Inflammatory macrophage treated with lipopolysaccharide for 4 hours (primary cell): ENCODE results near the gene RSPH9.
"Not testable (repeated sequence)": the region's sequence is repeated elsewhere in the genome, so short reads cannot be mapped to it uniquely, and the experiment has no call there.

Source experiments
- DNase-seq: peaks from one replicate; pipeline ENCODE4 v3.0.0-alpha.2; 2020

Gene RSPH9

DNA sequence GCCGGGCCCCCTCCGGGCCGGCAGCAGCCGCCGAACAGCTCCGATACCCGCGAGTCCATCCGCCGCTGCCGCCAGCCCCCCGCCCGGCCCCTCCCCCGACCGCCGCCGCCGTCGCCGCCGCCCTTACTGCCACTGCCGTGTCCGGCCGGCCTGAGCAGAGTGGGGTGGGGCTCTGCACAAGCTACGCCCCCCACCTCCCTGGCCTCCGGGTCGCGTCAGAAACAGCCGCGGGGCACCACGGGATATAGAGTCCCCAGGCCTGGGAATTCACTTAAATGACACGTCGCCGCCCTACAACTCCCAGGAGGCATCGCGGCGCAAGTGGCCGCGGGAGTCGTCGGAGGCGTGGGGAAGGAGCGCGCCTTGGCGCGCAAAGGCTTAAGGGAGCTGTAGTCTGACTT, 15.7 kb upstream of the RSPH9 start, which contains the start of gene GTPBP2:
Gene GTPBP2, minus strand, starts transcription at position 161 of the 401 bp plus-strand sequence. Its CDS starts 102 bp downstream, at position 59.
- DNase-seq = peak; percentile 100

DNA sequence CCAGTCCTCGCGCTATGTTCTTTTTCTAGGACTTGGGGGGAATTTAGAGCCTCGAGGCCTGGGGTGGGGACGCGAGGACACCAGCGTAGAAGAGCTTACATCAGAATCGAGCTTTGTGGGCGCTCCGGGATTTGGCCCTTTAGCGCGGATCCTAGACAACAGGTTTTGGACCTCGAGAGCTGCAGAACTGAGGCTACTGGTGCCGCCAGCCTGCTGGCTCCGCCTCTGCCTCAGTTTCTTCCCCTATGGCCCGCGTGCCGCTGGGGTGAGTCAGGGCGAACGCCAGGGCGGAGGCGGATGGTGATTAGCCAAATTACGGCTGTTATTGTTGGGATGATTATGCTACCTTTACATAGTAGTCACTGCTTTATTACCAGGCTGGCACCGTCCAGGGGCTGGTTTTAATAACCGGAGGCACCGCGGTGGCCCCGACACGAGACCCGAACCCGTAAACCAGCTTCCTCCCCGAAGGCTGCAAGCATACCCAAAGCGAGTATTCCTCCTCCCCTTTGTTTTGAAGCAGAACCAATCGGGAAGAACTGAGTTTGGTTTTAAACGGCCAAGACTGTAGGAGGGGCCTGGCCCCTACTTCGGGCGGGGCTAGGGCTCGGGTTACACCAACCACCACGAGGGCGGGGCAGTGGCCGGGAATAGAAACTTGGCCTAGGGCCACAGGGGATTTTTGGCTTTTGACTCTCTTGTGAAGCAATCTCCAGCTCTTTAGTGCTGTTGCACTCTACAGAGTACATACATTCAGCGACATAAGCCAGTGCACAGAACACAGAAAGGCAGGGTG, 15.1 kb upstream of the RSPH9 start:
- peak; percentile 99 for DNase-seq

DNA sequence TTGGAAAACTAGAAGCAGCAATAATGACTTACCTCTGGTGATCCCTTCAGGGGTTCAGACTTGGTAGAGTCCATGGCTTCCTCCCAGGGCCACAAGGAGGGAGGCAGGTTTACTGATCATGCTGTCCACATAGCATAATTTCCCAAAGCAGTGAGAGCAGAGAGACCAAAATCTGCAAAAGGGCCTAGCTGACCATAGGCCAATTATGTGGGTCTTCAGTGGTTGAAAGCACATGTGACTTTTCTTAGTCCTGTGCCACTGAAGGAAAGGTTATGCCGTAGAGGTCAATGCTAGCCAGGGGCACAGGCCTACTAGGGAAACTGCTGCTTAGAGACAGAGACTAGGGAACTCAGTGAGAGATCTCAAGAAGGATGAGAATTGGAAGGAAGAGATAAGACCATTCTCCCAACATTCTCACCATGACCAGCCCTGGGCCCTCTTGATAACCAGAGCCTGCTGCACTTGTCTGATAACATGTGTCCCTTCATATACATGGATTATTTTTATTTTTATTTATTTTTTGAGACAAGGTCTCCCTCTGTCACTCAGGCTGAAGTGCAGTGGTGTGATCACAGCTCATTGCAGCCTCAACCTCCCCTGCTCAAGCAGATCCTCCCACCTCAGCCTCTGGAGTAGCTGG, 13.7 kb upstream of the RSPH9 start:
- no peak for DNase-seq

- DNase-seq = not testable (repeated sequence)
These were observed 11.8 kb upstream of the RSPH9 start for GRCh38 chr6:43633002-43633401.

- no peak for DNase-seq
These were observed 10.0 kb upstream of the RSPH9 start for GRCh38 chr6:43634702-43635303.

DNA sequence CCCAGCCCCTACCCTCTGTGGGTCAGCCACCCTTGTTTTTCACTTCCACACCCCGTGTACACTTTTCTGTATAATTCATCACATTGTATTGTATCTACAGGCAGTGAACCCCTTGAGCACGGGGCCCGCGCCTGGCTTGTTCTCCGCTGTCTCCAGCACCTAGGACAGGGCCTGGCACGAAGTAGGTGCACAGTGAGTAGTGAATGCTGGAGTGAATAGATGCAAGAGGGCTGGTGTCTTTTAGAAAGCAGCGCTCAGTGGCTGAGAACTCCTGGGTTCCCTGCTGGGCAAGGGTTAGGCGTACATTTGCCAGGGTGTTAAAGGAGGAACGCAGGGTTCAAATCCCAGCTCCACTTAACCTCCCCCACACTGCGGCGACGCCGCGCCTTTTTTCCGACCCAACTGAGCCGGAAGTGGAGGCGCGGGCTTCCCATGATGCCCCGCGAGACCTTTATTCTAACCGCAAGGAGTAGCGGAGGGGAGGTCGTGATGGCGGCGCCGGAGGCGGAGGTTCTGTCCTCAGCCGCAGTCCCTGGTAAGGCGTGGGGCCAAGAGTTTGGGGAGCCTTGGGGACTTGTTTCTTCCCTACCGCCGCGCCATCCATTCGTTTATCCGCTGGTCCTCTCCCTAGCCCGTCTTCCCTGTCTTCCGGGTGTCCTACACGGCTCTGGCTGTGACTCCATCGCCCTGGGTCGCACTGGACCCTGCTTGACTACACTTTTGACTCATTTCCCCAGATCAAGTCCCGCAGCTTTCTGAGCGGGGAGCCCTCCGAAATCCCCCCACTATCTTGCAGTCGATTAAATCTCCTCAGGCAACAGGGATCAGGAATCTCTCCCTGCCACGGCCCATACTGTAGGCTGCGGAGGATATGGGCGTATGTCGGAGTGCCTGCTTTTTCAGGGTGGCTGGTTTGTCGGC, 9.2 kb upstream of the RSPH9 start, which contains the start of gene MAD2L1BP:
Gene MAD2L1BP, plus strand, starts transcription at position 454 of the 921 bp plus-strand sequence. Its CDS starts 36 bp downstream, at position 490.
- DNase-seq = peak; percentile 82

GRCh38 chr6:43636308-43636659, 8.6 kb upstream of the RSPH9 start:
- peak; percentile 14 for DNase-seq

GRCh38 chr6:43639984-43640800, 4.6 kb upstream of the RSPH9 start:
- DNase-seq = peak; percentile 60

DNA sequence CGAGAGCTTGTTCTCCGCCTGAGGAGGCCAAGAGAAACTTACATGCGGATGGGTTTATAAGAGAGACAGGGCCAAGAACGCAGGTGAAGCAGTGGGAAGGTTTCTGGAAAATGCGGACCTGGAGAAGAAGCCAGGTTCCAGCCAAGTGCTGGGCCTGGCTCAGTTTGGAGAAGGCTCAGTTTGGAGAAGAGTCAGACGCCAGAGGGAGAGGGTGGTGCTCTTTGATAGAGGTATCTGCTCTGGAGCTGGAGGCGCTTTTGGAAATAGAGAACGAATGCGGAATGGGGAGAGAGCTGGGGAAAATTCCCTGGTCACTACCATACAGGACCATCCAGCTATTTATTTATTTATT, 753 bp downstream of the RSPH9 start:
- no peak for DNase-seq

- no peak for DNase-seq
These were observed 2.8 kb downstream of the RSPH9 start for GRCh38 chr6:43647613-43648012.

GRCh38 chr6:43648248-43648647, 3.4 kb downstream of the RSPH9 start:
- DNase-seq = no peak

GRCh38 chr6:43652822-43653221, 8.0 kb downstream of the RSPH9 start:
- DNase-seq = not testable (repeated sequence)

DNA sequence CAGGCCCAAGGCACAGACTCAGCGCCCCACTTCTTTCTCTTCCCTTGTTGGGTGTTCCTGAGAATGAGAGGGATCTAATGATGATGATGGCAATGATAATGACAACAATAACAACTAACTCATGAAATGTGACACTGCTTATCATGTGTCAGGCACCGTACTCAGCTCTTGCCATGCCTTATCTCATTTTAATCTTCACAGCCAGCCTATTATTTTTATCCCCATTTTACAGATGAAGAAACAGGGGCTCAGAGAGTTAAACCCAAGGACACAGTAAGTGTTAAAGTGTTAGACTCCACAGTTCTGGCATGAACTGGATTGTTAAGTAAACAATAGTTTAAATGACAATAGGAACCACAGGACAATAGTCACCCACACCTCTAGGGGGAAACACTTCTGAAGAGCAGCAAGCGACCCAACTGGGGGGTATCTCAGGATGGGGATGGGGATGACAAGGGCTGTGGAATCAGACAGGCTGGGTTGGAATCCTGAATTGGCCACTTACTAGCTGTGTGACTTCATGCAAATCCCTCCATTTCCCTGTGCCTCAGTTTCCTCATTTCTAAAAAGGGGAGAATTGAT, 12.5 kb downstream of the RSPH9 start:
- DNase-seq = no peak

DNA sequence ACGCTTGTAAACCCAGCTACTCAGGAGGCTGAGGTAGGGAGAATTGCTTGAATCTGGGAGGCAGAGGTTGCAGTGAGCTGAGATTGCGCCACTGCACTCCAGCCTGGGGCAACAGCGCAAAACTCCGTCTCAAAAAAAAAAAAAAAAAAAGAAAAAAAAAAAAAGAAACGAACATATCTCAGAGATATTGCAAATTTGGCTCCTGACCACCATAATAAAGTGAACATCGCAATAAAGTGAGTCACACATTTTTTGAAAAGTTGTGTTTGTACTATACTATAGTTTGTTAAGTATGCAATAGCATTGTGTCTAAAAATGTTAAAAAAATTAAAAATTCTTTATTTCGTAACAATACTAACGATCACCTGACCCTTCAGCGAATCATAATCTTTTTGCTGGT, 13.3 kb downstream of the RSPH9 start:
- DNase-seq = no peak

- DNase-seq = not testable (repeated sequence)
These were observed 18.1 kb downstream of the RSPH9 start for GRCh38 chr6:43662948-43663347.

DNA sequence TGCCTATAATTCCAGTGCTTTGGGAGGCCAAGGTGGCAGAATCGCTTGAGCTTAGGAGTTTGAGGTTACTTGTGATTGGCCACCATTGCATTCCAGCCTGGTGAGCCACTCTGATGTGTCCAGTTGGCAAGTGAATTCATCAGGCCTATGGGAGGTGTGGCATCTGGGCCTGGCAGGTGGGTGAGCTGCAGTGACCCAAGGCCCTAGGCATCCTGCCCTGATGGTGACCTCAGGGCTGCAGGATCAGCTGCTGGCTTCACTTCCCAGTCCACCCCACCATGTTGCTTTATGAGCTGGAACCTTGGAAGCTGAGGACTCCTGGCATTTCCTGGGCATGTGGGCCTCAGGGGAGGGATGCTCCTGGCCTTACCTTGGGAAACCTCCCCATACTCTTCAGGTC, 20.5 kb downstream of the RSPH9 start:
- no peak for DNase-seq

DNA sequence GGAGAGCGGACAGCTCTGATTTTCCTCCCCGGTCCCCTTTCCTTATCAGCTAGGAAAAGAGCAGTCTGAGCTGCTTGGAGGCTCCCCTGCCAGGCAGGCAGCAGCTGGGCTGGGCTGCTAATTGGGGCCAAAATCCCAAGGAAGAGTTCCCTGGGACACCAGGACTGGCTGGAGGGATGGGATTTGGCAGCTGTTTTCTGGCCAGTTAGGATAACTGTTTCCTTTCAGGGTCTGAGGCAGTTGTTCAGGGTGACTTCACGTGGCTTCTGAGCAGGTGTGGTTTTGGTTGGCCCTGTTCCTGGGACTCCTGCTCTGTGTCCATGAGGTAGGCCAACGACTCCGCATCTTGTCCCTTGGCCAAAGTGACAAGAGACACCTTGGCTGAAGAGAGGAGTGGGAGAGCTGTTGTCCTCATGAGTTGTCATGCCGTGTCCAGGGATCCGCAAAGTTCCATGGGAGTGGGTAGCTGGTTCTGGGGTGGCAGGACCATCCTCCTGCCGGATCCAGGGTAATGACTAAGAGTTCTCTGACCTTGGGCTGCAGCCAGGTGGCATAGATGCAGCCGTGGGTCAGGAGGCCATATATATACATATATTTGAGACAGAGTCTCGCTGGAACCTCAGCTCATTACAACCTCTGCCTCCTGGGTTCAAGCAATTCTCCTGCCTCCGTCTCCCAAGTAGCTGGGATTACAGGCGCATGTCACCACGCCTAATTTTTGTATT, 21.5 kb downstream of the RSPH9 start:
- DNase-seq = no peak

GRCh38 chr6:43667245-43668150, 22.7 kb downstream of the RSPH9 start:
- peak; percentile 53 for DNase-seq

GRCh38 chr6:43668151-43669028, 23.6 kb downstream of the RSPH9 start:
- peak; percentile 57 for DNase-seq
